Esophagus squamous epithelium (tissue), 5 donors: ENCODE measurements around the gene TBC1D13. TPM values are rescaled to one million over a fixed set of nuclear protein-coding genes. Genes with fewer than 3 reads are reported as not detected.
"Not testable (repeated sequence)": the region's sequence is repeated elsewhere in the genome, so short reads cannot be mapped to it uniquely, and the experiment has no call there.

Source experiments
- DNase-seq: peaks from one replicate; lab custom pipeline; 2025; lab: John Stamatoyannopoulos, UW
- H3K27ac ChIP-seq, 4 donors: fragments of 200-600 bp; sonication (generic); one replicate each; pipeline ENCODE4 v1.5.1; 2016 to 2019; ENCODE audit warnings: mild to moderate bottlenecking in 1 of 4
- H3K27me3 ChIP-seq, 4 donors: fragments of 200-600 bp; sonication (generic); 1 replicate in 3 of 4; 2 replicates in 1 of 4; pipeline versions ENCODE4 v1.5.1 to v1.6.0; 2017 to 2021; ENCODE audit warnings: antibody characterized with exemption in 1 of 4
- H3K36me3 ChIP-seq, 3 donors: fragments of 200-600 bp; sonication (generic); one replicate each; pipeline ENCODE4 v1.5.1; 2016 to 2019
- H3K4me1 ChIP-seq, 3 donors: fragments of 200-600 bp; sonication (generic); one replicate each; pipeline ENCODE4 v1.5.1; 2017 to 2019
- H3K4me3 ChIP-seq, 4 donors: fragments of 200-600 bp; sonication (generic); 1 replicate in 3 of 4; 2 replicates in 1 of 4; pipeline ENCODE4 v1.5.1; 2016 to 2019; ENCODE audit warnings: mild to moderate bottlenecking in 2 of 4, moderate library complexity in 1 of 4
- H3K9me3 ChIP-seq, 3 donors: fragments of 200-600 bp; sonication (generic); one replicate each; pipeline ENCODE4 v1.5.1; 2016 to 2019
- POLR2A ChIP-seq, 4 donors: fragments of 450-650 bp; IDR thresholded peaks; one replicate each; pipeline ENCODE4 v1.6.1; 2017; ENCODE audit warnings: antibody characterized with exemption in 4 of 4, mild to moderate bottlenecking in 4 of 4, moderate library complexity in 3 of 4
- WGBS, 2 donors: methylation state at CpG; one replicate each; pipeline ENCODE4 v1.1.5; 2018; 5-methylcytosine and 5-hydroxymethylcytosine counted together
- intact Hi-C: fragments of 100-400 bp; cut with DNase I; formaldehyde crosslinking; loops from one replicate; pipeline ENCODE4 v1.15.0; 2022
- total RNA-seq, 4 donors: library from RNA; depleted of rRNA; stranded (reverse); fragments of >200 nt; gene quantifications; one replicate each; pipeline ENCODE4 v1.1.0, GENCODE V29; 2016
- TF ChIP-seq, protein P1 (sequence below), 6 experiments: fragments of 450-650 bp in 4 of 6; fragments of 200-600 bp in 2 of 6; sonication (generic) in 2 of 6; IDR thresholded peaks; one replicate each; pipeline ENCODE4 v1.5.1; 2016 to 2019; ENCODE audit warnings: antibody characterized with exemption in 6 of 6, mild to moderate bottlenecking in 4 of 6, moderate library complexity in 4 of 6
- donor health status: DM: yes; HTN: yes; CAD: no.

TBC1D13 gene
- total RNA-seq, 4 donors from 2014 or later = 9.6 to 17.9 (median 16.7) TPM

DNA sequence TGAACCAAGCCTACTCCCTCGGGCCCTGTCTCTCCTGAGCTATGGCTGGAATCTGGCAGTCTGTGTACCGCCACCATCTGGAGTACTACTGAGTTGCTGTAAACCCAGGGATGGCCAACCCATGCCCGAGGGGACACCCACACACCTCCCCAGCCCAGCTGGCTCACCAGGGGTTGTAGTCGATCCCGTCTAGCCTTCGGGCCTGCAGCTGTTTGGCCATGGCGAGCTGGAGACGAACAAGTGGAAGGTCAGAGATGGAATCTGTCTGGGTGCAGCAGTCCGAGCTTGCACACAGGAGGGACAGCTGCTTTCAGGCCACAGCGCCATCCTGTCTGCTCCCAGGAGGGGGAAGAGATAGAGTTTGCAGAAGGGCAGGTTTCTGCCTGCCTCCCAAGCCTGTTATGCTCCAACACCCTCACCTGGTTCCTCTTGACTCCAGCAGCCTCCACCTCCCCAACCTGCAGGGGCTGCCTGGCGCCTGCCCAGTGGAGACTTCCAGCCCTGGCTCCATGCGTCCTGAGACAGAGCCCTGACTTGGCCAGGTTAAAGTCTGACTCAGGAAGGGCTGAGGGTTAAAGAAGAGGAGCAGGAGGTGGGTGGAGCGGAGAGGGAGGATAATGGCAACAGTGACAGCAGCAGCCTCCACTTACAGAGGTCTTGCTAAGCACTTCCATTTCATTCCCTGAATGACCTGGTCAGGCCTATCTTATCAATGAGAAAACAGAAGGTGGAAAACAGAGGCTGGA is 58.3 kb downstream of the TBC1D13 start:
- H3K4me3 ChIP-seq = peak overlapping the region in 1 of 4 donors; percentile 16

DNA sequence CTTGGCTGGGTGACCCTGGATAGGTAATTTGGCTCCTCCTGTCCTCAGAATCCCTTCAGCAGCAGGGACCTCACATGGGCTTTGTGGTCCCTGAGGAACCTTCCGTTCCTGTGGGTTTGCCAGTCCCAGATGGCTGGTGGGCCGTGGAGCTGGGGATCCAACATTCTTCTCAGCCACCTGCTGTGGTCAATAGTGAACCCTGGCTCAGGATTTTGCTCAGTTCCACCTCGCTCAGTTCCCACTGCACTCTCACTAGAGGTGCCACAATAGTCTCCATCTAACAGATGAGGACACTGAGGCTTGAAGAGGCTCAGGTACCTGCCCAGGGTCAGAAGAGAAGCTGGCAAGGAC is 59.6 kb downstream of the TBC1D13 start:
- Histone ChIP-seq H3K27ac (peak overlapping the region in 3 of 4 donors; percentile 62 to 81 (median 69)), H3K9me3 (peaks cover 0 to 9% (median 0%) of the 10 kb centered on the region in 3 donors), H3K27me3 (no peaks in the 10 kb centered on the region), H3K36me3 (peaks cover 0 to 13% (median 0%) of the 10 kb centered on the region in 3 donors), H3K4me1 (peaks cover 8 to 25% (median 9%) of the 10 kb centered on the region in 3 donors), H3K4me3 (no peak overlapping the region)
- WGBS, 2 donors = 70 to 92% methylated on average over 2 of the region's 3 CpGs
- intact Hi-C loops = no loop called here
- TF ChIP-seq POLR2A (IDR thresholded peaks at IDR 0.05) = no peak
- TF ChIP-seq, protein P1, sequence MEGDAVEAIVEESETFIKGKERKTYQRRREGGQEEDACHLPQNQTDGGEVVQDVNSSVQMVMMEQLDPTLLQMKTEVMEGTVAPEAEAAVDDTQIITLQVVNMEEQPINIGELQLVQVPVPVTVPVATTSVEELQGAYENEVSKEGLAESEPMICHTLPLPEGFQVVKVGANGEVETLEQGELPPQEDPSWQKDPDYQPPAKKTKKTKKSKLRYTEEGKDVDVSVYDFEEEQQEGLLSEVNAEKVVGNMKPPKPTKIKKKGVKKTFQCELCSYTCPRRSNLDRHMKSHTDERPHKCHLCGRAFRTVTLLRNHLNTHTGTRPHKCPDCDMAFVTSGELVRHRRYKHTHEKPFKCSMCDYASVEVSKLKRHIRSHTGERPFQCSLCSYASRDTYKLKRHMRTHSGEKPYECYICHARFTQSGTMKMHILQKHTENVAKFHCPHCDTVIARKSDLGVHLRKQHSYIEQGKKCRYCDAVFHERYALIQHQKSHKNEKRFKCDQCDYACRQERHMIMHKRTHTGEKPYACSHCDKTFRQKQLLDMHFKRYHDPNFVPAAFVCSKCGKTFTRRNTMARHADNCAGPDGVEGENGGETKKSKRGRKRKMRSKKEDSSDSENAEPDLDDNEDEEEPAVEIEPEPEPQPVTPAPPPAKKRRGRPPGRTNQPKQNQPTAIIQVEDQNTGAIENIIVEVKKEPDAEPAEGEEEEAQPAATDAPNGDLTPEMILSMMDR (IDR thresholded peaks at IDR 0.05) = no peak
- no peak for DNase-seq

More for the DNA sequence above, 58.3 kb downstream of the TBC1D13 start:
- 32 to 50% methylated on average over 1 to 3 of the region's 13 CpGs for WGBS, 2 donors
- peaks cover 8 to 25% (median 9%) of the 10 kb centered on the region in 3 donors for H3K4me1 ChIP-seq
- peaks cover 0 to under 1% (median 0%) of the 10 kb centered on the region in 3 donors for H3K9me3 ChIP-seq
- H3K27me3 ChIP-seq = no peaks in the 10 kb centered on the region
- TF ChIP-seq POLR2A (IDR thresholded peaks at IDR 0.05) = no peak
- TF ChIP-seq, protein P1 (IDR thresholded peaks at IDR 0.05) = peak in 4 of 6 experiments; percentile 15 to 55 (median 21)
- H3K36me3 ChIP-seq = peaks cover 0 to 26% (median 0%) of the 10 kb centered on the region in 3 donors
- intact Hi-C loops = no loop called here
- DNase-seq = no peak
- peak overlapping the region; percentile 57 to 81 (median 66) for H3K27ac ChIP-seq

DNA sequence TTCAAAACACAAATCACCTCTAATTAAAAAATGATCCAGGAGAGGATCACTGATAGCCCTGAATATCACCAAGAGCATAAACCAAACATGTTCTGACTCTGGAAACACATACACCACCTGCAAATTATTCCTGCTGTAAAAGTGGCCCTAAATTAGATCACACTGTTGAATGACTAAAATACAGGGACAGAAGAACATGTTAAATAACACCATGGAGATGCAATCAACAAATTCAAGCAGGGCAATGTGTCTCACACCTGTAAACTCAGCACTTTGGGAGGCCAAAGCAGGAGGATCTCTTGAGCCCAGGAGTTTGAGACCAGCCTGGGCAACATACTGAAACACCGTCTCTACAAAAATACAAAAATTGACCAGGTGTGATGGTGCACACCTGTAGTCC is 60.8 kb downstream of the TBC1D13 start:
- WGBS, 2 donors = 100% methylated on average over 1 of the region's 1 CpG
- intact Hi-C loops = no loop called here
- H3K4me1 ChIP-seq = peaks cover 8 to 33% (median 9%) of the 10 kb centered on the region in 3 donors

DNA sequence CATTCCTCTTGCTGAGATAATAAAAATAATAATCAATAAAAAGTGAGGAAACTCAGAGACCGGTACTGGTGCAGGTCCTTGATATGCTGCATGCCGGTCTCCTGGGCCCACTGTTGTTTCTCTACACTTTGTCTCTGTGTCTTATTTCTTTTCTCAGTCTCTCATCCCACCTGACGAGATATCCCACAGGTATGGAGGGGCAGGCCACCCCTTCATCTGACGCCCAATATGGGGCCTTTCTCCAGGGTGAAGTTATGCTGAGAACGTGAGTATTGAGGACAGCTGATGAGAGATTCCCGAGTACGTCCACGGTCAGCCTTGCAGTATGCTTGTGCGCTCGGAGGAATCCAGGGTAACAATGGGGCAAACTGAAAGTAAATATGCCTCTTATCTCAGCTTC is 64.0 kb downstream of the TBC1D13 start:
- H3K27ac ChIP-seq, H3K36me3 ChIP-seq, H3K4me3 ChIP-seq, intact Hi-C loops, H3K27me3 ChIP-seq, DNase-seq, H3K9me3 ChIP-seq: not testable (repeated sequence)
- H3K4me1 ChIP-seq = peaks cover 0 to 24% (median 1%) of the 10 kb centered on the region in 3 donors
- 91 to 97% methylated on average over 10 of the region's 10 CpGs for WGBS, 2 donors

More for the DNA sequence above, 60.8 kb downstream of the TBC1D13 start:
- no peak overlapping the region for H3K4me3 ChIP-seq
- no peak overlapping the region for H3K27ac ChIP-seq
- no peak for DNase-seq
- H3K36me3 ChIP-seq = peaks cover 0 to 1% (median 0%) of the 10 kb centered on the region in 3 donors
- H3K9me3 ChIP-seq = peaks cover 0 to 9% (median 0%) of the 10 kb centered on the region in 3 donors
- no peak for TF ChIP-seq POLR2A (IDR thresholded peaks at IDR 0.05)
- TF ChIP-seq, protein P1 (IDR thresholded peaks at IDR 0.05) = no peak
- no peaks in the 10 kb centered on the region for H3K27me3 ChIP-seq

DNA sequence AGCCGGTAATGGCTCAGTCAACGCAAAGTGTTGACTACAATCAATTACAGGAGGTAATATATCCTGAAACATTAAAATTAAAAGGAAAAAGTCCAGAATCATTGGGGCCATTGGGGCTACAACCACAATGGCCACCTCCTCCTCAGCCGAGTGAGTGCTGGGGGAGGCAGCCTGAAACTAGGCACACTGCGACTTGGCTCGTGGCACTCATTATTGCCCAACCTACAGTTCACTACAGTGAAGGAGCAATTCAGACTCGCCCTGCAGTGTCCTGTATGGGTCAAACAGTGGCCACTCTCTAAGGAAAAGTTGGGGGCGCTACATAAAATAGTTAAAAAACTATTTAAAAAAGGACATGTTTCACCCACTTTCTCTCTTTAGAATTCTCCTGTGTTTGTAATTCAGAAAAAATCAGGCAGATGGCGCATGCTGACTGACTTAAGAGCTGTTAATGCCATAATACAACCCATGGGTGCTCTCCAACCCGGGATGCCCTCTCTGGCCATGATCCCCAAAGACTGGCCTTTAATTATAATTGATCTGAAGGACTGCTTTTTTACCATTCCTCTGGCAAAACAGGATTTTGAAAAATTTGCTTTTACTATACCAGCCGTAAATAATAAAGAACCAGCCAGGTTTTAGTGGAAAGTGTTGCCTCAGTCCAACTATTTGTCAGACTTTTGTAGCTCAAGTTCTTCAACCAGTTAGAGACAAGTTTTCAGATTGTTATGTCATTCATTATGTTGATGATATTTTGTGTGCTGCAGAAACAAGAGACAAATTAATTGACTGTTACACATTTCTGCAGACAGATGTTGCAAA is 64.9 kb downstream of the TBC1D13 start:
- WGBS, 2 donors = 59 to 66% methylated on average over 8 to 10 of the region's 10 CpGs
- DNase-seq = not testable (repeated sequence)

DNA sequence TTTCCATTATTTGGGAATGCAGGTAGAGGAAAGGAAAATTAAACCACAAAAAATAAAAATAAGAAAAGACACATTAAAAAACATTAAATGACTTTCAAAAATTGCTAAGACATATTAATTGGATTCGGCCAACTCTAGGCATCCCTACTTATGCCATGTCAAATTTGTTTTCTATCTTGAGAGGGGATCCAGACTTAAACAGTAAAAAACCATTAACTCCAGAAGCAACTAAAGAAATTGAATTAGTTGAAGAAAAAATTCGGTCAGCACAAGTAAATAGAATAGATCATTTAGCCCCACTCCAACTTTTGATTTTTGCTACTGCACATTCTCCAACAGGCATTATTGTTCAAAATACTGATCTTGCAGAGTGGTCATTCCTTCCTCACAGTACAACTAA is 65.6 kb downstream of the TBC1D13 start:
- H3K9me3 ChIP-seq, H3K27ac ChIP-seq, H3K27me3 ChIP-seq, H3K4me3 ChIP-seq, H3K36me3 ChIP-seq, intact Hi-C loops, DNase-seq: not testable (repeated sequence)
- 86 to 87% methylated on average over 2 of the region's 2 CpGs for WGBS, 2 donors
- H3K4me1 ChIP-seq = peaks cover 0 to 26% (median 5%) of the 10 kb centered on the region in 3 donors

More for the DNA sequence above, 64.9 kb downstream of the TBC1D13 start:
- H3K36me3 ChIP-seq, intact Hi-C loops, H3K27me3 ChIP-seq, H3K27ac ChIP-seq, H3K4me3 ChIP-seq, H3K9me3 ChIP-seq: not testable (repeated sequence)
- peaks cover 0 to 20% (median 5%) of the 10 kb centered on the region in 3 donors for H3K4me1 ChIP-seq
- TF ChIP-seq, protein P1 (IDR thresholded peaks at IDR 0.05) = peak in 5 of 6 experiments; percentile 60 to 80 (median 75)

DNA sequence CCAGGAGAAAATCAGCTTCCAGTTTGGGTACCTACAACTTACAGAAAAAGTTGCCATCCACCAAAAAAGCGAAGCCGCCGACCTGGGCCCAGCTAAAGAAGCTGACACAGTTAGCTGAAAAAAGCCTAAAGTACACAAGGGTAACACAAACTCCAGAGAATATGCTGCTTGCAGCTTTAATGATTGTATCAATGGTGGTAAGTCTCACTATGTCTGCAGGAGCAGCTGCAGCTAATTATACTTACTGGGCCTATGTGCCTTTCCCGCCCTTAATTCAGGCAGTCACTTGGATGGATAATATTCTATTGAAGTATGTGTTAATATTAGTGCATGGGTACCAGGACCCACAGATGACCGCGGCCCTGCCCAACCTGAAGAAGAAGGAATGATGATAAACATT is 67.4 kb downstream of the TBC1D13 start:
- H3K36me3 ChIP-seq, H3K27ac ChIP-seq, H3K27me3 ChIP-seq, intact Hi-C loops, H3K4me3 ChIP-seq, DNase-seq, H3K9me3 ChIP-seq: not testable (repeated sequence)
- WGBS, 2 donors = 91 to 98% methylated on average over 6 of the region's 6 CpGs
- peaks cover 0 to 34% (median 5%) of the 10 kb centered on the region in 3 donors for H3K4me1 ChIP-seq

DNA sequence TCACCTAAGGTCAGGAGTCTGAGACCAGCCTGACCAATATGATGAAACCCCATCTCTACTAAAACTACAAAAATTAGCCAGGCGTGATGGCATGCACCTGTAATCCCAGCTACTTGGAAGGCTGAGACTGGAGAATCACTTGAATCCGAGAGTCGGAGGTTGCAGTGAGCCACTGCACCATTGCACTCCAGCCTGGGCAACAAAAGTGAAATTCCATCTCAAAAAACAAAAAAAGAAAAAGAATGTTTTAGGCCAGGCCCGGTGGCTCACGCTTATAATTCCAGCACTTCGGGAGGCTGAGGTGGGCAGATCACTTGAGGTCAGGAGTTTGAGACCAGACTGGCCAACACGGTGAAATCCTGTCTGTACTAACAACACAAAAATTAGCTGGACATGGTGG is 71.4 kb downstream of the TBC1D13 start:
- H3K27me3 ChIP-seq, DNase-seq, H3K9me3 ChIP-seq, H3K4me3 ChIP-seq, H3K36me3 ChIP-seq, H3K27ac ChIP-seq, intact Hi-C loops: not testable (repeated sequence)
- H3K4me1 ChIP-seq = peaks cover 3 to 59% (median 27%) of the 10 kb centered on the region in 3 donors
- WGBS, 2 donors = 93 to 100% methylated on average over 6 to 7 of the region's 7 CpGs
